IPS-NIHi11 (cell line): ENCODE results near the gene GTPBP6.

ENCODE experiments used
- DNase-seq: peaks from one replicate; pipeline ENCODE4 v3.0.0; 2012; ENCODE audit warnings: mixed read lengths, low spot score

GTPBP6 gene, protein sequence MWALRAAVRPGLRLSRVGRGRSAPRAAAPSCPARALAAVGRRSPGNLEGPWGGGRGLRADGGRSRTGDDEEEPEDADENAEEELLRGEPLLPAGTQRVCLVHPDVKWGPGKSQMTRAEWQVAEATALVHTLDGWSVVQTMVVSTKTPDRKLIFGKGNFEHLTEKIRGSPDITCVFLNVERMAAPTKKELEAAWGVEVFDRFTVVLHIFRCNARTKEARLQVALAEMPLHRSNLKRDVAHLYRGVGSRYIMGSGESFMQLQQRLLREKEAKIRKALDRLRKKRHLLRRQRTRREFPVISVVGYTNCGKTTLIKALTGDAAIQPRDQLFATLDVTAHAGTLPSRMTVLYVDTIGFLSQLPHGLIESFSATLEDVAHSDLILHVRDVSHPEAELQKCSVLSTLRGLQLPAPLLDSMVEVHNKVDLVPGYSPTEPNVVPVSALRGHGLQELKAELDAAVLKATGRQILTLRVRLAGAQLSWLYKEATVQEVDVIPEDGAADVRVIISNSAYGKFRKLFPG

DNA sequence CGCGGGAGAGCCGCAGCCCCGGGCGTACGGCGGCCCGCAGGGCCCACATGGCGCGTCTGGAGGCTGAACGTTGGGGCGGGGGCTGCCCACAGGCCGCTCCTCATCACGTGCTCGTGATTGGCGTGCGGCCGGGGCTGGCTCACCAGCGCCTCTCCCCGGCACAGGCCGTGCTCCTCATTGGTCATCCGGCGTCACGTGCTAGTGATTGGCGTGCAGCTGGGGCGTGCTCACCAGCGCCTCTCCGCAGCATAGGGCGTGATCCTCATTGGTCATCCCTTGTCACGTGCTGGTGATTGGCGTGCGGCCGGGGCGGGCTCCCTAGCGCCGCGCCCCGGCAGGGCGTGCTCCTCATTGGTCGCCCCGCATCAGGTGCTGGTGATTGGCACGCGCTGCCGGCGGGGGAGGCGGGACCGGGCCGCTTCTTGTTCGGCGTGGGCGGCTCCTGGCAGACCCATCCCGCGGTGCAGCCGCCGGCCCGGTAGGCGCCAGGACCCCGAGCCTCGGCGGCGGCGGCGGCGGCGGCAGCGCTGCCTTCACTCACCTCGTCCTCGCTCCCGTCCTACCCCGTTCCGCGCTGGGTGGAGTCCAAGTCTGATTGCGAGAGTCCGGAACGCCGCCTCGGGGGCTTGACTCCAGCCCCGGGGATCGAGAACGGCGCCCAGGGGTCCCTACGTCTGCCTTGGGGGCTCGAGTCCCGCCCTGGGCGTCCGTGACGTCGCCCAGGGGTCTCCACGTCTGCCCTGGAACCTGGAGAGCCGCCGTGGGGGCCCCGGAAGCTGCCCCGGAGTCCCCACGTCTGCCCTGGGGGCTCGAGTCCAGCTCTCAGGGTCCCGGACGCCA, at the start of gene GTPBP6:
Gene GTPBP6 (minus strand): TSS at position 58 of the 840 bp plus-strand sequence. CDS start 9 bp downstream, at position 49.
- DNase-seq: peak; percentile 87

GRCh38 chrX:367866-368265, 49.3 kb upstream of the GTPBP6 start:
- no peak for DNase-seq

DNA sequence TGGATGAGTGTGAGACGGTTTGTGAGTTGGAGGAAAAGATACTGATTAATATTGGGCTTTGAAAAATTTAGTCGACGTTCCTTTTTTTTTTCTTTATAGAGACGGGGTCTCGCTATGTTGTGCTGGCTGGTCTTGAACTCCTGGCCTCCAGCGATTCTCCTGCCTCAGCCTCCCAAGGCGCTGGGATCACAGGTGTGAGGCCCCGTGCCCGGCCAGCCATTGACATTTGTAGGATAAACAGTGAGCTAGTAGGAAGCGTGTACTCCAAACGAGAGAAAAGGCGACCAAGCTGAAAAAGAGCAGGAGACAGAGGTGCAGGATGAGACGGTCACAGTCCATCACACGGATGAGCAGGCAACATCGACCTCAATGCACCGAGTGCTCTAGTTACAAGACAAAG, 48.8 kb upstream of the GTPBP6 start:
- DNase-seq: no peak

GRCh38 chrX:363621-364375, 45.2 kb upstream of the GTPBP6 start:
- no peak for DNase-seq

DNA sequence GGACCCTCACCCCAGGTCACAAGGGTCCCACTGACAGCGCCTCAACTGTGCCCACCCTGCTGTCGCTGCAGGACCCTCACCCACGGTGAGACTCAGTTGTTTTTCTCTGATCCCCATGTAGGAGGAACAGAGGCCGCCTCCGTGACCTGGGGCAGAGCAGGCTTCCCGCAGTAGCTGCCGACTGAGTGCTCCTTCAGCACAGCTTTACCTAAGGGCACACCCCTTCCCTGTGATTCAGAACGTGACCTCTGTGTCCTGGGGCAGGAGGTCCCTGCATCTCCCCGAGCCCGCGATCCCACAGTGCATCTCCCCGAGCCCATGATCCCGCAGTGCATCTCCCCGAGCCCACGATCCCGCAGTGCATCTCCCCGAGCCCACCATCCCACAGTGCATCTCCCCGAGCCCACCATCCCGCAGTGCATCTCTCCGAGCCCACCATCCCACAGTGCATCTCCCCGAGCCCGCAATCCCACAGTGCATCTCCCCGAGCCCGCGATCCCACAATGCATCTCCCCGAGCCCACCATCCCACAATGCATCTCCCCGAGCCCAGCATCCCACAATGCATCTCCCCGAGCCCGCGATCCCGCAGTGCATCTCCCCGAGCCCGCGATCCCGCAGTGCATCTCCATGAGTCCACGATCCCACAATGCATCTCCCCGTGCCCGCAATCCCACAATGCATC, 44.5 kb upstream of the GTPBP6 start:
- no peak for DNase-seq

GRCh38 chrX:362351-362750, 43.8 kb upstream of the GTPBP6 start:
- no peak for DNase-seq

DNA sequence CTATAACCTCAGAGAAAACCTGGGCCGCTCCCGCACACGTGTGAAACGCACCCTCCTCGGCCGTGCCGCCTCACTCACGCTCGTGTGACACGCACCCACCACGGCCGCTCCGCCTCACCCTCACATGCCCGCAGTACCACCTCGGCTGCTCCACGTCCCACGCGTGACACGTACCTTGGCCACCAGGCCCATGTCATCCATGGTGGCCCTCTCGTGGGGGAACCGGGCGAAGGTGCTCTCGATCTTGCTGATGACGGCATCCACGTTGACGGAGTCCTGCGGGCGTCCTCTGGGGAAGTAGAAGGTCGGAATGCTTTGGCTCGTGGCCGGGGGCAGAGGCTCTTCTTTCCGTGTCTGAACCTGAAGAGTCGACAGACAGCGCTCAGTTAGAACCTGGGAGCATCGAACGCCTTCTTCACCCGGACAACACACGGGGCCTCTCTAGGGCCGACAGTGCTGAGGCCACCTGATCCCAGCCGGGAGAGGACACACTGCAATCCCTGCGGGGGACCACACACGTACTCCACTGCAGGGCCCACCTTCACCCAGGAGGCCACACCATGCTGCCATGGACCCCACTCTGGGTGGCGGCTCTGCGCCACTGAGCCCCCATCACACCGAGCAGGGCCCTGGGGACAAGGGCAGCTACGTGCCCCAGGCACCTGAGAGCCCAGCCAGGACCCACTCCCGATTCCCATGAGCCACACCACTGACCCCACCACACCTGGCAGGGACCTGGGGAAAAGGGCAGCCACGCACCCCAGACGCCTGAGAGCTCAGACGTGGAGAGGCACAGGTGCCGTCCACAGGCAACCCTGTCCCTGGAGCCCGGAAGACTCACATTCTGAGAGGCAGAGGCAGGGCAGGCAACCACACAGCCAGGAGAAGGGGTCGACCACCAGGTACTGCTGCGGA, 42.9 kb upstream of the GTPBP6 start:
- DNase-seq: no peak

DNA sequence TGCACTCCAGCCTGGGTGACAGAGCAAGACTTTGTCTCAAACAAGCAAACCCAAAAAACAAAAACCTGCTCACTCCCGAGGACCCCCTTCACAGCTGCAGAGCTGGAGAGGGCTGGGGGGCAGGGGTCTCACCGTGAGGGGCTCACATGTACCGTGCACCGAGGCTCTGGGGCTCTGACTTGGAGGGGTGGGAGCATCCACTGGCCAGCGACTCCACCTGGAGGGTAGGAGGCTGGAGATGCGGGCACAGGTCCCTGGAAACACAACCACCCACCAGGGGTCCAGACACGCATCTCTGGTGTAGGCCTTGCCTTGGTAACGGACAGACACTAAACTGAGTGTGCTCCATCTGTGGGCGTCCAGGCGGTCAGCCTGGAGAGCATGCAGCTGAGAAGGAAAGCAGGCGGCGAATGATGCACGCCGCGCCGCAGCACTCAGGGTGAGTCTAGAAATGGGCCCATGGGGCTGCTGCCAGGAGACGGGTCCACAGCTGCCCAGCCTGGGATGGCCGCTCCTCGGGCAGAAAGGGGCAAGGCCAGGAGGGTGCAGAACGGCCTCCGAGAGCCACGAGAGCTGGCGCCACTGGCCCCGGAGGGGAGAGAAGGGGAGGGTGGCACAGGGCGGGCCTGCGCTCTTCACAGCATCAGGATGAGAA, 42.0 kb upstream of the GTPBP6 start:
- DNase-seq: no peak

DNA sequence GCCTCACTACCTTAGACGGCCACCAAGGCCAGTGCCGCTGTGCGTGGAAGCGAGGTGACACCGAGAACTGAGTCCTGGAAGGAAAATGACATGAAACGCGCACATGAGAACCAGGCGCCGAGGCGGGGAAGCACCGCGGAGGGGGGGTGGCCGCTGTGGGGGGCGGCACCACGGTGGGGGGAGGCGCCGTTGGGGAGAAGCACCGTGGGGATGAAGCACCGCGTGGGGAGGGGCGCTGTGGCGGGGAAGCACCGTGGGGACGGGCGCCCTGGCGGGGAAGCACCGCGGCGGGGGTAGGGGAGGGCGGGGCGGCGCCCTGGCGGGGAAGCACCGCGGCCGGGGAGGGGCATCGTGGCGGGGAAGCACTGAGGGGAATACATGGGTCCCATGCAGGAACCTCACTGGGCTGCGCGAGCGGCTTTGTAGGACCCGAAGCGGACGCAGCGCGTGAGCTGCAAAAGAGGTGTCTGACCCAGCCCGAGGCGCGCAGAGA, 40.1 kb upstream of the GTPBP6 start:
- no peak for DNase-seq

DNA sequence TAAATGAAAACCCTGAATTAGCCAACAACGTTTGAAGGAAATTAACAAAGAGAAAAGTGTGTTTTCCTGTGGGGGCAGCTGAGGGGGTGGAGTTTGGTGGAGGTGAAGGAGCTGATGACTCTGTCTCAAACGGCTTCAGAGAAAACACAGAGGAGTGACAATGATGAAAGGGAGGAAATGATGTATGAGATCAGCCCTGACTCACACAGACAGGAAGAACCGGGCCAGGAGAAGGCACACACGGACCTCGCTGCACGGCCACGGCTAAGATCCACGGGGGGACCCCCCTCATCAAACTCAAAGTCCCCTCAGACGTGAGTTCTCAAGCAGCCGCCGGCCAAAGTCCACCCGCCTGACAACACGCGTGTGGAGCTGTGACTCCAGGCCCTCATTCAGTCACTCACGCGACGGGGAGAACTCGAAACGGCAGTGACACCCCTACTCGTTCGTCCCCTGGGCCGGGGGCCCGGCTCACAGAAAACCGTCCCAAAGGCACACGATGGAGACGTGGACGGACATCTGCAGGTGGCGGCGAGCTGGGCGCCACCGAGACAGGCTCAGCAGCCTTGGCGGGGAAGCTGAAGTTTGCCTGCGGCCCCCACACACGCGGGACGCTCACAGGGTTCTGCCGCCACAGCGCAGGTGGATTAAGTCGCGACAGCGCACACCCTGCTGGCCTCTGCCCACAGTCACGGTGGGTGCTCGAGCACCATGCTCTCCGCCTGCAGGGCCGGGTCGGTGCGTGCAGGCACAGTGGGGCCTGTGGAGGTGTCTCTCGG, 39.3 kb upstream of the GTPBP6 start:
- DNase-seq: no peak

DNA sequence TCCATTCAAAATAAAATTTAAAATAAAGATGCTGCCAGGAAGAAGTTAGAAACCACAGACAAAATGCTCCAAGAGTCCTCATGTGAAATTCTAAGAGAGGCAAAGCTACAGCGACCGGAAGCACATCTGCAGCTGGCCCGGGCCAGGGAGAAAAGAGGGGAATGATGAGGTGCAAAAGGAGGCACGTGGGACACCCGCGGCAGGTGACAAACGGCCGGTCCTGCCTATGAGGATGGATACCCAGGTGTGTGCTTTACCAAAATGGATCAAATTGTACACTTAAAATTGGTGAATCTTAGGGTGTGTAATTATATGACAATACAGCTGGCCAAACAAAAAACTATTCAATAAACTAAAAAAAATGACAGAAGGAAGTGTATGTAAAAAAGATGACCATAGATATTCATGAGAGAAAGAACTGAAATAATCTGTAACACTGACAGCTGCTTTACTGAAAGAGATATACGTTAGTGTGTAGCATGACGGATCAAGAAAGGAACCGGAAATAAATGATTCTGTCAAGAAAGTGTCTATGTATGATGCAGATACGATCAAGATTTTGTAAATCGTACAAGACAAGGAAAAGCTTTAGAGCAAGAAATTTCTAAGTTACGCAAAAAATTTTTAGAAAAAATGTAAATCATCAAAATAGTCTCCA, 38.6 kb upstream of the GTPBP6 start:
- DNase-seq: no peak

DNA sequence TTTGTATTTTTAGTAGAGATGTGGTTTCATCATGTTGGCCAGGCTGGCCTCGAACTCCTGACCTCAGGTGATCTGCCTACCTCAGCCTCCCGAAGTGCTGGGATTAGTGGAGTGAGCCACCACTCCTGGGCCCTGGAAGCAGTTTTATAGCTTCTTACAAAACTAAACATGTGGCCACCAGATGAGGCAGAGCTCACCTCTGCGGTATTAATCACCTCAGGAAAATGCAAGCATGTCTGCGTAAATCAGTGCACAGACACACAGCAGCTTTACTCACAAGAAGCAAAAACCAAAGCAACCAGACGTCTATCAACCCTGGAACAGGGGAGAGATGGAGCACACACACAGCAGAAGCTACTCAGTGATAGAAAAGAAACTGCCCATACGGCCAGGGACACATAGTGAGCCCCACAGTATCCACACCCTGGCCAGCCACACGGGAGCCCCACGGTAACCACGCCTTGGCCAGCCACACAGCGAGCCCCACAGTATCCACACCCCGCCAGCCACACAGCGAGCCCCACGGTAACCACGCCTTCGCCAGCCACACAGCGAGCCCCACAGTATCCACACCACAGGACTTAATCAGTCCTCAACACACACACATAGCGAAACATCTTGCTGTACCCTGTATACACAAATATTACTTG, 37.9 kb upstream of the GTPBP6 start:
- no peak for DNase-seq

DNA sequence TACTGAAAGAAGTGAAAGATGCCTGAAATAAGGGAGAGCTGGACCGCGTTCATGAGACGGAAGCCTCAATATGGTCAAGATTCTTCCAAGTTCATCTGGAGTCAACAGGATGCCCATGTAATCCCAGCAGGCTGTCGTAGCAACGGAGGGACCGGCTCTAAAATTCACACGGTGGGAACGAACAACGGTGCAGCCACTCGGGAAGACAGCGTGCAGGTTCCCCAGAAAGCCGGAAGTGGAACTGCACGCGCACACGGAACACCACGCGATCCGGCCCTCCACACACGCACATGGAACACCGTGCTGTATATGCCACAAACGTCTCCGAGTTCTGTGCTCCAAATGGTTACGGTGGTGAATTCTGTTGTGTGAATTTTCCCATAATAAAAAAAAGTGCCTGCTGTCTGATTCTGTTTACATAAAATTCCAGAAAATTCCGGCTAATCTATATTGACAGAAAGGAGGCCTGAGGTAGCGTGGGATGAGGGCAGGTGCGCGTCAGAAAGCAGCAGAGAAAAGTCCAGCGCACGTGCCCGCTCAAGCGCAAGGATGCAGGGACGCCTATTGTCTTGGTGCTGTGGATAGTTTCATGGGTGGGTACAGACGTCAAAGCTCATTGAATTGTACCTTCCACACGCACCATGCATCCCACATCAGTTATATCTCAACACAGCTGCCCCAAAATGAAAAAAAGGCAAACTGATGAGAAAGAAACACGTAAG, 36.9 kb upstream of the GTPBP6 start:
- no peak for DNase-seq

DNA sequence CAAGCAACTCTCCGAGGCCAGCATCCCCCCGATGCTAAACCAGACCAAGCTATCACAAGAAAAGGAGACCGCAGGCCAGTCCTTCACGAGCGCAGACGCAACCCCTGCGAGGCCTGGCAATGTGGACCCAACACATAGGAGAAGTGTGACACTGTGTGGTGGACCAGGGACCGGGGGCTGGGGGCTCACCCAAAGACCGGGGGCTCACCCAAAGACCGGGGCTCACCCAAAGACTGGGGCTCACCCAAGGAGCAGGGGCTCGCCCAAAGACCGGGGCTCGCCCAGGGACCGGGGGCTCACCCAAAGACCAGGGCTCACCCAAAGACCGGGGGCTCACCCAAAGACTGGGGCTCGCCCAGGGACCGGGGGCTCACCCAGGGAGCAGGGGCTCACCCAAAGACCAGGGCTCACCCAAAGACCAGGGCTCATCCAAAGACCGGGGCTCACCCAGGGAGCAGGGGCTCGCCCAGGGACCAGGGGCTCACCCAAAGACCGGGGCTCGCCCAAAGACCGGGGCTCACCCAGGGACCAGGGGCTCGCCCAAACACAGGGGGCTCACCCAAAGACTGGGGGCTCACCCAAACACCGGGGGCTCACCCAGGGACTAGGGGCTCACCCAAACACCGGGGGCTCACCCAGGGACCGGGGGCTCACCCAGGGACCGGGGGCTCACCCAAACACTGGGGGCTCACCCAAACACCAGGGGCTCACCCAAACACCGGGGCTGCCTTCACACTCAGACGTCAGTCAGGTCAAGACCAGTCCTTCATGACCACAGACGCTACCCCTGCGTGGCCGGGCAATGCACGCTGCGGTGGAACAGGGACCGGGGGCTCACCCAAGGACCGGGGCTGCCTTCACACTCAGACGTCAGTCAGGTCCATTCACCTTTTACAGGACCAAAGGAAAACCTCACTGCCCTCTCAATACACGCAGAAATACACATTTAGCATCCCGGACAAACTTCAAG, 35.3 kb upstream of the GTPBP6 start:
- no peak for DNase-seq

DNA sequence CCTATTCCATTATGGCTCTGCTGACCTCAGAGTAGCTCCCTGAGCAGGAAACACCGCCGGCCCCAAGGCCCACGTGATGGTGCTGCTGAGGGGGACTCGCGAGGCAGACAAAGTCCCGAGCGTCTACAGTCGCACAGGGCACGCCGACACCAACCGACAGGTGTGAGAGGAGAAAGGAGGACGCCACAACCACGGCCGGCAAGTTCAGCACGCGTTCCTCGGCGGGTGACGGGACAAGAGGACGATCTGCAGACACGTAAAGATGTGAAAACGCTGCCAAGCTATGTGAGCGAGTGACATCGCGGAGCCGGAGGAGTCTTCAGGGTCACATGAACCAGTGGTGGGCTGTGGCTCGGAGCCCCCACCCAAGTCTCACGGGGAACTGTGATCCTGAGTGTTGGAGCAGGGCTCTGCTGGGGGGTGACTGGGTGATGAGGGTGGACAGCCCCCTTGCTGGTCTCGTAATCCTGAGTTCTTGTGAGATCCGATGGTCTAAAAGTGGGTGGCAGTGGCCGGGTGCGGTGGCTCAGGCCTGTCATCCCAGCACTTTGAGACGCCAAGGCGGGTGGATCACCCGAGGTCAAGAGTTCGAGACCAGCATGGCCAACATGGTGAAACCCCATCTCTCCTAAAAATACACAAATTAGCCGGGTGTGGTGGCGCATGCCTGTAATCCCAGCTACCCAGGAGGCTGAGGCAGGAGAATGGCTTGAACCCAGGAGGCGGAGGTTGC, 34.2 kb upstream of the GTPBP6 start:
- DNase-seq: no peak
